ENCODE measurements around the gene BZW2.
"Not testable (repeated sequence)": the region's sequence is repeated elsewhere in the genome, so short reads cannot be mapped to it uniquely, and the experiment has no call there.

The BZW2 gene

DNA sequence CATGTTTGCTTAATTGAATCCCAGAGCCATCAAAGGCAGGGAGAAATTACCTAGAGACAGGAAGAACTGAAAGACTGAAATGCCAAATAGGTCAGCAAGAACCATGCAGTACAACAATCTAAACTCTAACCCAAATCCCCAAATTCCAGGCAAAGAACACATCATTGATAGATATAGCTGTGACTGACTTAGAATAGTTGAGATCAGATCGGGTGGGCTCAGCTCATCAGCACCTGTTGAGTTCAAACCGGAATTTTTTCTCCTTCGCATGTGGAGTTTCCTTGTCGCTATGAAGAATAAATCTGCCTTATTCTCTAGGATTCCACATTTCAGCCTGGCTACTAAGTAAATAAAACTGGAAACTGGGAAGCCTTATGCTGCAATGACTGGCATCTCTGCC is 1.8 kb upstream of the BZW2 start:
- peak overlapping the region; percentile 64 to 96 (median 78) for H3K4me3 ChIP-seq
- H3K27ac ChIP-seq: peak overlapping the region in 8 of 21 experiments; percentile 87 to 99 (median 97)

DNA sequence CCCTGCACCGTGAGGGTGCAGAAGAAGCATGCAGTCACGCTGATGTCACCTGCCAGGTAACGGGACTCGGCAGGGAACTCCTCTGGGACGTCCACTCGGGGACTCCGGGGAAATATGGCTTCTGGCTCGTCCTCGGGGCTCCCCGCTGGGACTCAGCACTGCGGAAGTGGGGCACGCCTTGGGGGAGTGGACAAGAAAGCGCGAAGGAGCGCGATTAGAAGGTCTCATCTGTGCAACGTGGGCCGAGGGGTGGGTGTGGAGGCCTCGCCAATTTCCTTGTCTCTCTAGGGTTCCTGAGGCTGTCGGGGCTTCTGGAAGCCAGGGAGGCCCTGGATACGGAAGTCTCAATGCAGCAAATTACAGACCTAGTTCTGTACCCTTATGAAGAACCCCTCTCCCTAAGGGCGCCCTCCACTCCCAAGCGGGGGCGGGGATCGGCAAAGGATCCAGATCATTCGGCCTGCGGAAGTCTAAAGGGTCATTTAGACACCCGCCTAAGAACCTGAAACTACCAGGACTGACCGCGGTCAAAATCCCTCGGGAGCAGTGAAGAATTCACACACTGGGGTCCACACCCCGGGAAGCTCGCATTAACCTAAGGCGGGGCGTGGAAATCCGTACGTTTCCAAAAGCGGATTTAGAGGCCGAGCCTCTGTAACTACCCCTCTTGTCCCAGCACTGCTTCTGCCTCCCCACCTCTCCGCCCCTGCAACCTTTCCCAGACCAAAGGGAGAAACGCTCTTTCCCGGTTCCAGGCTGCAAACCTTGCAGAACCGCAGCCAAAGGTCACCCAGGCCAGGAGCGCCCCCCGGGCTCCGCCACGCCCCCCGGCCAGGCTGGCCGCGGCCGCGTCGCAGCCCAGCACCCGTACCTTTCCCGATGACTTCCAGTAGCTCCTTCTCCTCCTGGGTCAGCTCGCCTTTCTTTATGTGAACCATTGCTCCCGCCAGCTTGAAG is 1.1 kb upstream of the BZW2 start:
- peak overlapping the region; percentile 65 to 100 (median 96) for H3K27ac ChIP-seq

DNA sequence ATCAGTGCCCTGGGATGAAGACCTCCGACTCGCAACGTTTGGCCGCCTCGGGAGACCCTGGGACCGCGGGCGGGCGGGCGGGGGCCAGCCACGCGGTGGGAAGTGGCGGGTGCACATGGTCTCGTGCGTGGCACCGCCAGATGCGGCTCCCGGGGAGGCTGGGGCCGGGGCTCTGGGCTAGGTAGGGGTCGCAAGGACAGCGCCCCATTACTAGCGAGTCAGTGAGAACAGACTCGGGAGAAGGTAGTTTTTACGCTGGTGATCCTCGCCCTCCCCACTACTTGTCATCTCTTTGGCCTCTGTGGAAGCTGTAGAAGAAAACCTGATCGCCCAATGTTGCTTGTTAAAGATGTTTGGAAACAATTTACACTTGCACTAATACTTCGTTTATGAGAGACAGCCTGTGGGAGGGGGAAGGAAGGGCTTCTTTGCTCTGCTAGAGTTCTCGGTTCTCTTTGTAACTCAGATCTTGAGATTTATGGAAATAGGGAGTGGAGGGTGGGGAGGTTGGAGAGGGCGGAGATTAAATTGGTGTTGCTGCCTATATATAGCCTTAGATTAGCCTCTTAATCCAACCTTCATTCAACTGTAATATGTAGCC is 591 bp downstream of the BZW2 start:
- H3K27ac ChIP-seq: peak overlapping the region; percentile 91 to 100 (median 97)

More for the DNA sequence above, 1.1 kb upstream of the BZW2 start:
- peak overlapping the region; percentile 64 to 96 (median 78) for H3K4me3 ChIP-seq

DNA sequence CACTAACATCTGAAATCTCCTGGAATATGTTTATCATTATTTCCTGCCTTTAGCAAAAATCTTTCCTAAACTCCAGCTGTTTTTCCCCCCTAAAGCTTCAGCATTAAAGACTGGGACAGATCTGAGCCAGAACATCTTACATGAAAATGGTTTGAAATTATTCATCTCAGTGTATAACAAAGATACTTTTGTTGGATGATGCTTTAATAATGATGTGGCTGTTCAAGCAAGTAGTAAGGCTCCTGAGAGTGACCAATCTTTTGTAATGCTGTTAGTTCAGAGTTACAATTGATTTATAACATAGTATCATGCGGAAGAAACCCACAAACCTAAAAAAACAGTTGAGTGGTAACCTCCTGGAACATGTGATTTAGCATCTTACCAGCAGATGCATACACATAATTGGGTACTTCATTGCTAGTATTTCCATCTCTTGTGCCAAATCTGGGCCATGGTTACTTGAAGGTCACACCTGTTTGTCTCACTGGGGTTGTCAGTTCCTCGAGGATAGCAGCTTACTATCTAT is 1.5 kb downstream of the BZW2 start:
- H3K27ac ChIP-seq: no peak overlapping the region
- peak overlapping the region in 4 of 7 experiments; percentile 64 to 86 (median 81) for H3K4me3 ChIP-seq

More for the DNA sequence above, 591 bp downstream of the BZW2 start:
- H3K4me3 ChIP-seq: peak overlapping the region; percentile 64 to 96 (median 78)

DNA sequence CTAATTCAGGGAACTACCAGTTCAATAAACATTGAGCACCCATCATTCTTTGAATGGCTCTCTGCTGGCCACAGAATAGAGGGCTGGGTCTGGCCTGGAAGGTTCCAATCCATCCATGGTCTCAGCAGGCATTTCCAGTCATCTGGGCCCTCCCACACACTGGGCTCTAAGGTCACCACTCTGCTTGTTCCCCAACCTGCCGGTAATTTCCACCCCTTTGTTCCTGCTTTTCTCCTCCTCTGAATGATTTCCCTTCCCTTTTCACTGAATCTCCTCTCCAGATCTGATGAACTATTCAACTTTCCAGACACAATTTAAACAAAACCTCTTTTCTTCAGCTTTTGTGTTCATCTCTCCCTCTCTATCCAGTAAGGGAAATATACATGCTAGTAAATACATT is 2.6 kb downstream of the BZW2 start:
- Histone ChIP-seq H3K27ac (peak overlapping the region in 1 of 21 experiments; percentile 23), H3K4me3 (no peak overlapping the region)

DNA sequence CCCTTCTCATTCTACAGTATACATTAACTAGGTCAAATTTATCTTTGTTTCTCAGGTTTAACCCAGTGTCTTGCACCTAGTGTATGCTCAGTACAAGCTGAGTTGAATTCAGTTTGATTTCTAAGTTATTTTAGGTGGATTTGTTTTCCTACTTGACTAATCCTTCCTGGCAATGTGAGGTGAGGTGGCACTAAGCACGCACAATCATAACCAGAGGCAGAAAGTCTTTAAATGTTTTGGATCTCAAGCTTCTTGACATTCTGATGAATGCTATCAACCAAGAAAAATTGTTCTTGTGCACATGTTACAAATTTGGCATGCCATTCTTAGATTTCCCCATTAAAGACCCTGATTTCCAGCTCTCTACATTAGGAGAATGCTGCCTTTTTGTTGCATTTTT is 3.2 kb downstream of the BZW2 start:
- H3K4me3 ChIP-seq: no peak overlapping the region
- peak overlapping the region in 2 of 21 experiments; percentile 13 to 23 for H3K27ac ChIP-seq

DNA sequence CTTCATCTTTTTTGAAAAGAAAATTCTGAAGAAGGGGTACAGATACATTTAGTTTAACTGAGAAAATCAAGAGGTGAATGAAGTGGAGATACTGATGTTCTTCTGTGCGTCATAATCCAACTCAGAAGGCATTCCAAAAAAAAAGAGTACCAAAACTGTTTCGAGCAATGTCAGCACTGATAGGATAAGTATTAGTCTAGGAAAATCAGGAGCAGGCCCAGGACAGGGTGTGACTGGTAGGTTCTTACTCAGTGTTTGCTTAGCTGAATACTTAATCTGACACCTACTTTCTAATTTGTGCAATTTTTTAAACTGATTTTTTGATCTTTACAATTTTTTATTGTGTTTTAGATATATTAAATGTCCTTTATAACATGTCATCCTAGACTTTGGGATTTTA is 4.3 kb downstream of the BZW2 start:
- Histone ChIP-seq H3K27ac (no peak overlapping the region), H3K4me3 (no peak overlapping the region)

DNA sequence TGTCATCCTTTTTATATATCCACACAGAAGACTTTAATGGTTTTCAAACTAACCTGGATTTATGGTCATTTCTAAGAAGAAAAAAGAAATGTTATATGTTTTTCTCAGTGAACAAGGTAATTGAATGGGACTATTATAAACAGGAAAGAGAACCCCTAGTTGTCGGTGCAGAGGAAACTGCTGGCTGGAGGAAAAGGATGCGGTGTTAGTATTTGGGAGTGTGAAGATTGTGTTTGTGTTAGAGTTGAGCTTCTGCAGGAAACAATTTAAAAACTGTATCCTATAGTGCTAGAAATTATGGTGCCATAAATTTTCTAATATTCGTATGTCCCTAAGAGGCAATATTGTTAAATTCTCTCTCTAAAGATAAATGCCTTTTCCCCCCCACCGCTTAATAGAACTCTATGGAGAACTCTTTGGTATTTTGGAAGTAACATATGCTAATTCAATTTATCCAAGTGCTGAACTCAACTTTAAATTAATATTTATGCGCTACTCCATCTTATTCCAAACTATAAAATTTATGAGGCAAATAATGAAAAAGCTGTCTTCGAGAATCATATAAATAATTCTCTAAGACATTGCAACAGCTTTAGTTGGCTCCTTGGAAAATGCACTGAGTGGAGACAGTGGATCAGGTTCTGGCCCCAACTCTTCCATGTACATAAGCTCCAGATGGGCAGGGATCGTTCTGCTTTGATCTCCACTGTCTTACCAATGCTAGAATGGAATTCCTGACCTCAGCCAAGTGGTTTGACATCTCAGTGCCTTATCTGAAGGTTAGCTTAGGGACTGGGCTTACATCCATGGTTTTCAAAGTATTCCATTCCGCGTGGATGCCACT is 5.6 kb downstream of the BZW2 start:
- H3K27ac ChIP-seq: no peak overlapping the region
- H3K4me3 ChIP-seq: no peak overlapping the region

DNA sequence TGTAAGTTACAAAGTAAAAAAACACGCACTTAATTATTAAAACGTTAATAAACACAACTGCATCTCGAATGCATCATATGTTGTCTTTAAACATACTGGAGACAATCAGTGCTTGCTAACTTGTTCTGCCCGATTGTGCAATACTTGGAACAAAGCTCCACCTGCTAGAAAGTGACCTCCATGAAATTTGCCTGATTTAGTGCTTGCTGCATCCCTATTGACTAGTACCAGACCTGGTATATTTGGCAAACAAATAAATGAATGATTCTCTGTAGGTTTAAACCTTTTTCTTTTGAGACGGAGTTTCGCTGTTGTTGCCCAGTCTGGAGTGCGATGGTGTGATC is 6.2 kb downstream of the BZW2 start:
- Histone ChIP-seq H3K27ac (peak overlapping the region in 3 of 21 experiments; percentile 17 to 49 (median 20)), H3K4me3 (no peak overlapping the region)

DNA sequence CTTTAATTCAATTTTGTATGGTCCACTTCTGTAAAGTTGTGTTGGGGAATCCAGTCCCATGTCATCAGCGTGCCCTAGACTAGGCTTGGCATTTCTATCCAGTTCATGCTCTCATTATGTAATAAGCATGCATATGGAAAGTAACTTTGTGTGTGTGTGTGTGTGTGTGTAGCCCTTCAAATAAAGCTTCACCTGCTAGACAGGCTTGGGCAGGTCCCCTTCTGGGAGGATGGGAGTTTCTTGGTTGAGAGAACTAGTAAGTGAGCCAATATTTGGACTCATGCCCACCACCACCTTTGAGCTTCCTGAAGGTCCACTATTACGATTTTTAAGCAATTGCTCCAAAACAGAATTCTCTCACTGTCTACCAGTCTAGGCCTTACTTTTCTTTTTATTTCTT is 6.9 kb downstream of the BZW2 start:
- peak overlapping the region in 7 of 21 experiments; percentile 2 to 46 (median 20) for H3K27ac ChIP-seq

DNA sequence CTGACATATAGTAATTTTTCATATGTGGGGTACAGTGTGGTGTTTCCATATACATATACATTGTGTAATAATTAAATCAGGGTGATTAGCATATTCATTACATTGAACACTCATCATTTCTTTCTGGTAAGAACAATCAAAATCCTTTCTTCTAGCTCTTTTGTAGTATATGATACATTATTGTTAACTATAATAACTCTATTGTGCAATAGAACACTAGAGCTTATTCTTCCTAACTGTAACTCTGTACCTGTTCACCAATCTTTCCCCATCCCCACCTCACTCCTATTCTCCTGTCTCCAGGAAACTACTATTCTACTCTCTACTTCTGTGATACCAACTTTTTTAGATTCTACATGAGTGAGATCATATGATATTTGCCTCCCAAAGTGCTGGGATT is 9.4 kb downstream of the BZW2 start:
- Histone ChIP-seq H3K27ac (no peak overlapping the region), H3K4me3 (no peak overlapping the region)

More for the DNA sequence above, 6.9 kb downstream of the BZW2 start:
- no peak overlapping the region for H3K4me3 ChIP-seq

DNA sequence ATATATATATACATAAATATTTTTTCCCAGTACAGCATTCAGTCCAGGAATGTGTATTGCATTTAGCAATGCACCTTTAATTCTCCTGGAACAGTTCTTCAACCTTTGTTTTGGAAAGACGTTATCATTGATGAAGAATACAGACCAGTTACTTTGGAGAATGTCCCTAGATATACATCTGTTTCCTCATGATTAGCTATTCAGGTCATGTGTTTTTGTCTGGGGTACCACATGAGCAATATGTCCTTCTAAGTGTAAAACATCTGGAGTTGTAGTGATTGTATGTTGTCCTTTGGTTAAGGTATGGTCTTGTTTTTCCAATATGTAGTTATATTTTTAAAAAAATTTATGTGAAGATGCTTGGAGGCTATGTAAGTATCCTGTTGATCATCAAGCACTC is 10.2 kb downstream of the BZW2 start:
- no peak overlapping the region for H3K27ac ChIP-seq

DNA sequence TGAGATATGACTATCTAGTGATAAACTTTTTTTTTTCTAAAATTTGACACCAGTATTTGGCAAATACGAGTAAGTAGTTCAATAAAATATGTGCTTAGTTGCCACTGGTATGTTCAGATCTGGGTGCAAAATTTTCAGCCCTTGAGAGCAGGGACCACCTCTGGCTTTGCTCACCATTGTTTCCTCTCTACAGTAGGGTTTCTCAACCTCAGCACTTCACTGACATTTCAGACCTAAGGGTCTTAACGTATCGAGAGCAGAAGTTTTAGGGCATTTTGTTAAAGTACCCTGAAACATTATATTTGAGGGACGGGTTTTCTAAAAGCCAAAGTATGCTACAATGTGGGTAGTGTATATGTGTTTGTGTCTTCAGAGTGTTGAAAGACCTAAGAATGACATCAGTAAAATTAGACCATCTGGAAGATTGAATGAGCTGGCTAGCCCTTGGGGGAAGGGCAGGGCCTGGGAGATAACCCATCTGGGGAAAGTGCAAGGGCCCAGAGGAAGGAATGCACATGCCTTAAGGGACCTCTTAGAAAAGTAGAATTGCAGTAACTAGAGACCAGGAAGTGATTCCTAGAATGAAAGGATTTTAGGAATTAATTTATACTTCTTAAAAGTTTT is 11.8 kb downstream of the BZW2 start:
- peak overlapping the region in 1 of 21 experiments; percentile 20 for H3K27ac ChIP-seq
- H3K4me3 ChIP-seq: no peak overlapping the region

More for the DNA sequence above, 10.2 kb downstream of the BZW2 start:
- no peak overlapping the region for H3K4me3 ChIP-seq

DNA sequence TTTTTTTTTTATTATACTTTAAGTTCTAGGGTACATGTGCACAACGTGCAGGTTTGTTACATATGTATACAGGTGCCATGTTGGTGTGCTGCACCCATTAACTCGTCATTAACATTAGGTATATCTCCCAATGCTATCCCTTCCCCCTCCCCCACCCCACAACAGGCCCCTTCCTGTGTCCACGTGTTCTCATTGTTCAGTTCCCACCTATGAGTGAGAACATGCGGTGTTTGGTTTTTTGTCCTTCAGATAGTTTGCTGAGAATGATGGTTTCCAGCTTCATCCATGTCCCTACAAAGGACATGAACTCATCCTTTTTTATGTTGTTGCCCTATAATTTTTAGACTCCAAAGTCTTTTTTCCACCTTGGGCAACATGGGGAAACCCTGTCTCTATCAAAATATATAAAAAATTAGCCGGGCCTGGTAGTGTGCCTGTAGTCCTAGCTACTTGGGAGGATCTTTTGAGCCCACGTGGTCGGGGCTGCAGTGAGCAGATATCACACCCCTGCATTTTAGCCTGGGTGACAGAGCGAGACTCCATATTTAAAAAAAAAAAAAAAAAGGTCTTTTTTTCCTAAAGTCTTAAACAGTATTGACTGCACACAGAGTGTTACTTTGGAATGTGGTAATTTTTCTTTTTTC is 14.0 kb downstream of the BZW2 start:
- H3K27ac ChIP-seq, H3K4me3 ChIP-seq: not testable (repeated sequence)

DNA sequence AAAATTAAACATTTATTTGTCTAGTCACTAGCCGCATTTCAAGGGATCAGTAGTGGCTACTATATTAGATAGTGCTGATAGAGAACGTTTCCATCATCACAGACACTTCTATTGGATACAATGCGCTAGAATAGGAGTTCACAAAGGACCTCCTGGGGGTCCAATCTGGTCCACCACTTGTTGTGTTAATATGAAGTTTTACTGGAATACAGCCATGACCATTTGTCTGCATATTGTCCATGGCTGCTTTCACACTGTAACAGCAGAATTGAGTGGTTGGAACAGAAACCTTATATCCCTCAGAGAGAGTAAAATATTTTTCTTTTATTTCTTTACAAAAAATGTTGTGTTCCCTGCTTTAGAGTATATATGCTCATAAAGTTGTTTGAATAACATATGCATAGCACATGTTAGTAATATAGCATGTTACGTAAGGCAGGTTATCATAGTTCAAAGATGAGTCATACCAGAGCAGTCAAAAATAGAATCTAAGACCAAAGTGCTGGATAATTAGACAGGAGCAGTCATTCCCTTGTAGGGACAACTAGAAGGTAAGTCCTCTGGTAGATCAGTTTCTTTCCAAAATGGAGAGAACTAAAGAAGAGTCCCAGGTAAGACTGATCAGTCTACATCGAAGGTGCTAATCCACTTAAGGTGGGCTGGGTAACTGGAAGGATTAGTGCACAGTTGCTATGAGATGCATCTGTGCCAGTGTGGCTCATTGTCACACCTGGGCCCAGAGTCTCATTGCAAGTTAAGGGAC is 14.9 kb downstream of the BZW2 start:
- Histone ChIP-seq H3K27ac (no peak overlapping the region), H3K4me3 (no peak overlapping the region)

DNA sequence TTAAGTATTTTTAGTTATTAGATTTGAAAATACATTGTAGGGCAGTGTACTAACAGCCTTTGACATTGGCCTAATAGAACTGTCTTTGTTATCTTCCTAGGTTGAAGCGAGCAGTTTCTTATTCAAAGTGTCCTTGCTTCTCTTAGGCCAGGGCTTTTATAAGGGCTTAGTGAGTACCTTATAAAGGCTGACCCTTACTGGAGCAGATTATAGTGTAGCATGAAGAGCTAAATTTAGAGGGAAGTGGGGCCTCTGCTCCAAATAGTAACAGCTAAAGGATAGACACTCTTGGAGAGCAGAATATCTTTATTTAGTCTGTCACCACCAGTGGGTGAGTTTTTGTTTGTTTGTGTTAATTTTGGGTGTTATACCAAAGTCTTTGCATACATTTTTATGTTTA is 15.9 kb downstream of the BZW2 start:
- Histone ChIP-seq H3K27ac (no peak overlapping the region), H3K4me3 (no peak overlapping the region)

DNA sequence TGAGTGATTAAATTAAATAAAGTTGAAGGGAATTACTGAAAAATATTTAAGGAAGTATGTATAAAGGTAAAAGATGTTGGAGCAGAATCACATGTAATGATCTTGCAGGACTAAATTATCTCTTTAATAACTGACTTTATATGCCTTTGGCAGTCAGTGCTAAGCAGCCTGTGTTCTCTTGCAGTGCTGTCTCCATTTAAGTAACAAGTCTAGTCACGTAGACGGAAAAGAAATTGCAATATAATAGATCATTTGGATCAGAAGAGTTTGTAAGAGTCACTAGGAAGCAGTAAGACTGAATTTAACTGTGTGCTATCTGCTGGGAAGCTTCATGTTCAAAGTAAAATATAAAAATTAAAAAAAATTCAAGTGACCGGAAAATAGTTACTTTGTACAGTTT is 21.4 kb downstream of the BZW2 start:
- peak overlapping the region in 18 of 21 experiments; percentile 9 to 82 (median 56) for H3K27ac ChIP-seq
- H3K4me3 ChIP-seq: no peak overlapping the region
